Mucosa of descending colon (tissue), 3 donors: ENCODE measurements around the gene ARHGEF6. TPM values are rescaled to one million over a fixed set of nuclear protein-coding genes. Genes with fewer than 3 reads are reported as not detected.
"Not testable (repeated sequence)": the region's sequence is repeated elsewhere in the genome, so short reads cannot be mapped to it uniquely, and the experiment has no call there.

Experiments
- ATAC-seq: fragments of 200-7000 bp; cut with Tn5 transposase; one replicate; pipeline ENCODE4 v1.9.1; 2020; ENCODE audit warnings: mild to moderate bottlenecking, moderate library complexity
- DNase-seq, 3 donors: peaks; one replicate each; pipeline ENCODE4 v3.0.0-alpha.2; 2020
- H3K36me3 ChIP-seq: fragments of 200-600 bp; one replicate; pipeline ENCODE4 v1.8.0; 2021; ENCODE audit warnings: low read depth, mild to moderate bottlenecking
- H3K4me1 ChIP-seq: fragments of 200-600 bp; one replicate; pipeline ENCODE4 v1.8.0; 2021; ENCODE audit warnings: low read depth, mild to moderate bottlenecking
- H3K4me3 ChIP-seq: fragments of 200-600 bp; one replicate; pipeline ENCODE4 v1.8.0; 2021; ENCODE audit warnings: mild to moderate bottlenecking
- H3K9me3 ChIP-seq: fragments of 200-600 bp; one replicate; pipeline ENCODE4 v1.8.0; 2021; ENCODE audit warnings: mild to moderate bottlenecking
- intact Hi-C, 2 donors: fragments of 100-400 bp; cut with DNase I in 1 of 2; cut with micrococcal nuclease in 1 of 2; formaldehyde crosslinking; loops; one replicate each; pipeline versions ENCODE4 v1.11.0 to v1.11.1; 2022; cut with DNase I, micrococcal nuclease
- total RNA-seq, 3 donors: library from RNA; stranded (reverse); fragmentation: NEBNext Ultra II Directional in 2 of 3; extraction: Animal tissue kit (Norgen Biotek cat#: 25700) in 2 of 3; gene quantifications; one replicate each; pipeline versions ENCODE4 v1.2.1 to v1.2.4, GENCODE V29; 2021 to 2023
- TF ChIP-seq, protein P1 (sequence below): fragments of 200-600 bp; IDR thresholded peaks from one replicate; pipeline ENCODE4 v1.8.0; 2022; ENCODE audit warnings: antibody characterized with exemption, mild to moderate bottlenecking
- donor health status: DM: no; HTN: no; CAD: no; lungs with moderate emphysema.
- donor health status: DM: no; HTN: no; CAD: no.
- donor health status: DM: no; HTN: yes; CAD: no.

Gene ARHGEF6
- total RNA-seq, 3 donors from 2014 or later, result 2.8 to 17.2 (median 6.6) TPM

DNA sequence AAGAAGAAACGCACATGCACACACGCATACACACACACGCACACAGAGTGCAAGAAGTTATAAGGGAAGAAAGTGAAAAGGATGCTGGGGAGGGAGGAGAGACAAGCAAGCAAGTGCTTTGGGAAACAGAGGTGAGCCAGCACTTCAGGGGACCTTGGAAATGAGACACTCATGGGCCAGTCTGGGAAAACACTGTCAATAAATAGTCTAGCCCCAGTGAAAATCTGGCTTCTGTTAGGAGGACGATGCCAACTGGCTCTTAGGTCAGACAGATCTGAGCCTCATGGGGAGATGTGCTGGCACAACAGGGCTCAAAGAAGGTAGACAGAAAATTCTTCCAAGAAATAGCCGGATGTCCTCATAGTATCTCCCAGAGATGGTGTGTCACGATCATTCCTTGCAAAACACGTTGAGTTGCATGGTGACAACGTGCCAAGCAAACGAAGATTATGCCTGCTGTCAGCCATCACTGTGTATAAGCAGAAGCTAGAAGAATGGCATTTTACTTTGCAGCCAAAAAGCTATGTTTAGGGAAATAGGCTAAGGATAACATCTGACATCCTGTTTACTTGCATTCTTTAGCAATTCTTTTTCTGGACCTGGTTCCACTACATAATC lies 557 bp upstream of the ARHGEF6 start:
- Histone ChIP-seq H3K4me1 (no peaks in the 10 kb centered on the region), H3K9me3 (no peaks in the 10 kb centered on the region), H3K36me3 (no peaks in the 10 kb centered on the region), H3K4me3 (no peak overlapping the region)
- peak; percentile 38 for ATAC-seq
- no peak for DNase-seq
- TF ChIP-seq, protein P1, sequence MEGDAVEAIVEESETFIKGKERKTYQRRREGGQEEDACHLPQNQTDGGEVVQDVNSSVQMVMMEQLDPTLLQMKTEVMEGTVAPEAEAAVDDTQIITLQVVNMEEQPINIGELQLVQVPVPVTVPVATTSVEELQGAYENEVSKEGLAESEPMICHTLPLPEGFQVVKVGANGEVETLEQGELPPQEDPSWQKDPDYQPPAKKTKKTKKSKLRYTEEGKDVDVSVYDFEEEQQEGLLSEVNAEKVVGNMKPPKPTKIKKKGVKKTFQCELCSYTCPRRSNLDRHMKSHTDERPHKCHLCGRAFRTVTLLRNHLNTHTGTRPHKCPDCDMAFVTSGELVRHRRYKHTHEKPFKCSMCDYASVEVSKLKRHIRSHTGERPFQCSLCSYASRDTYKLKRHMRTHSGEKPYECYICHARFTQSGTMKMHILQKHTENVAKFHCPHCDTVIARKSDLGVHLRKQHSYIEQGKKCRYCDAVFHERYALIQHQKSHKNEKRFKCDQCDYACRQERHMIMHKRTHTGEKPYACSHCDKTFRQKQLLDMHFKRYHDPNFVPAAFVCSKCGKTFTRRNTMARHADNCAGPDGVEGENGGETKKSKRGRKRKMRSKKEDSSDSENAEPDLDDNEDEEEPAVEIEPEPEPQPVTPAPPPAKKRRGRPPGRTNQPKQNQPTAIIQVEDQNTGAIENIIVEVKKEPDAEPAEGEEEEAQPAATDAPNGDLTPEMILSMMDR, result no peak
- intact Hi-C loops, result no loop called here

DNA sequence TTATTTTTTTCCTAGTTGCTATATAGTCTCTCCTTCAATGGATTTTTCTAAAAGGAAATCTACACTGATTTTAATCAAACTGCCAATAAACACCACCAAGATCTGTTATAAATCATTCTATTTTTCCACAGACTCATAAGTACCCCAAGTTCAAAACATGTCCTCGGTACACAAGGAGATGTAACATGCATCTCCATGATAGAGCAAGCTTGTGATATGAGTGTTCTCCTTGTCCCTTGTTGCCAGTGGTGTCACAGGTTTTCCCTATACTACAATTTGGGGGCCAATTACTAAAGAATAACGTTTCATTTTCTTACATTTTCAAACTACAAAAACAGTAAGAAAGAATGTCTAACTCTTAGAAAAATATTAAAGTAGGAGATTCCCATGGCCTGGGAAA lies 491 bp downstream of the ARHGEF6 start:
- intact Hi-C loops, result no loop called here

DNA sequence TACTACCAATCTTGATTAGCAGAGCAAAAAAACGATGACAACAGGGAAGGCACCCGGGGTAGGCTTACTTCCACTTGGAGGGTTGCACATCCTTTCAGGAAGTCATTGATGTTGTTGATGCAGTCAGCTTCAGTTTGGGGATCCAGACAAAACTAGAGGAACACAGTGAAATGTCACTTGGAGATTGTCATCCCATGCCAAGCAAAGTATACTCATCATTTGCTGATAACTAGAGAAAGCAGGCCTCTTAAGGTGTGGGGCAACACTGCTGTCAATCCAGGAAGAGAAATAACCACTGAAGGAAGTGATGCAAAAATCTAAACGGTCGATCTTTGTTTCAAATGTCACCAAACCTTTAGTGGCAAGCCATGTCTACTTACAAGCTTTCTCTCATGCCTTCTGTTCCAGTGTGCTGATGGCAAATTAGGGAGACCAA lies 1.4 kb downstream of the ARHGEF6 start:
- no peak overlapping the region for H3K4me3 ChIP-seq
- H3K9me3 ChIP-seq, result no peaks in the 10 kb centered on the region
- DNase-seq (no peak), ATAC-seq (peak; percentile 51)
- no peaks in the 10 kb centered on the region for H3K36me3 ChIP-seq
- intact Hi-C loops, result no loop called here
- TF ChIP-seq, protein P1, result no peak
- H3K4me1 ChIP-seq, result no peaks in the 10 kb centered on the region

More for the DNA sequence above, 491 bp downstream of the ARHGEF6 start:
- no peaks in the 10 kb centered on the region for H3K4me1 ChIP-seq
- ATAC-seq (no peak), DNase-seq (no peak)
- H3K4me3 ChIP-seq, result no peak overlapping the region
- TF ChIP-seq, protein P1, result no peak
- H3K9me3 ChIP-seq, result no peaks in the 10 kb centered on the region
- H3K36me3 ChIP-seq, result no peaks in the 10 kb centered on the region

DNA sequence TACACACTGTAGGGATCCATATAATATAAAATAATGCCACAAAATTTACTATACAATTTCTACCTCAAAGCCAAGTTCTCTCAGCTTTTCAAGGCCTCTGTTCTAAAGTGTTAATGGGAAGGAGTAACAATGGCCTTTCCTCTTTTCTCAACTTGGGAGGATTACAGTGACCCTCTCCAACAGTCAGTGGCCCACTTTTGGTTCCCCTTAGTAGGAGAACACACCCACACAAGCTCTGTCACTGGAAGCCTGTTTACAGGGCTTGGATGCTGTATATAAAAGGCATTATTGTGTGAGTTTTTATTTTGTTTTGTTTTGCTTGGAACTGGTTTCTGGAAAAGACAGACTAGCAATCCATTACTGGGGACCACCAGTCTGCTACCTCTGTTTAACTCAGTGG lies 1.8 kb downstream of the ARHGEF6 start:
- H3K4me1 ChIP-seq, result no peaks in the 10 kb centered on the region
- intact Hi-C loops, result no loop called here
- TF ChIP-seq, protein P1, result no peak
- no peaks in the 10 kb centered on the region for H3K36me3 ChIP-seq
- no peaks in the 10 kb centered on the region for H3K9me3 ChIP-seq
- H3K4me3 ChIP-seq, result no peak overlapping the region
- no peak for DNase-seq
- ATAC-seq, result no peak

DNA sequence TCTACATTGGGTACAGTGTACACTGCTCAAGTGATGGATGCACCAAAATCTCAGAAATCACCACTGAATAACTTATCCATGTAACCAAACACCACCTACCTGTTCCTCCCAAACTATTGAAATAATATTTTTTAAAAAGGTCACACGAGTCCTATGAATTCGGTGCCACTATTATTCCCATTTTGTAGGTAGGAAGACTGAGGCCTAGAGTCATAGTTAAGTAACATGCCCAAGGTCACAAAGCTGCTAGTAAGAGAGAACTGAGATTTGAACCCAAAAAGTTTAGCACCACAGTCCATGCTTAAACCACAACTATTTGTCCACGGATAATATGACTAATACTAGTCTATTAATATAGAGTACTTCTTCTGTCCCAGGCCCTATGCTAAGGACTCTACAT lies 2.7 kb downstream of the ARHGEF6 start:
- TF ChIP-seq, protein P1, result no peak
- Histone ChIP-seq H3K4me1 (no peaks in the 10 kb centered on the region), H3K4me3 (no peak overlapping the region), H3K9me3 (no peaks in the 10 kb centered on the region), H3K36me3 (no peaks in the 10 kb centered on the region)
- intact Hi-C loops, result no loop called here
- ATAC-seq (no peak), DNase-seq (no peak)

DNA sequence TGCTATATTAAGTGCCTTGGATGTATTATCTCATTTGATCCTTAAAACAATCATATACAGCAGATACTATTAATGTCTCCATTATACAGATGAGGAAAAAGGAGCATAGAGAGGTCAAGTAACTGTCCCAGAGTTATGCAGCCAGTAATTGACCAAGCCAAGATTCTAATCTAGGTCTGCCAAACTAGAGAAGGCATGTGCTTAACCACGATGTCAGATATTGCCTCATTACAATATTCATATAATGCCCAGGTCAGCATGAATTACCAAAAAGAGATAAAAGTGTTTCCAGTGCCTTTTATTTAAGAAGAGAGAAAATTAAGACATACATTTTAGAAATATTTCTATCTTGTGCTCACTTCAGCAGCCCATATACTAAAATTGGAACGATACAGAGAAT lies 7.1 kb downstream of the ARHGEF6 start:
- Histone ChIP-seq H3K4me1 (no peaks in the 10 kb centered on the region), H3K36me3 (no peaks in the 10 kb centered on the region), H3K9me3 (no peaks in the 10 kb centered on the region), H3K4me3 (no peak overlapping the region)
- TF ChIP-seq, protein P1, result no peak
- DNase-seq, result no peak
- intact Hi-C loops, result no loop called here
- no peak for ATAC-seq

DNA sequence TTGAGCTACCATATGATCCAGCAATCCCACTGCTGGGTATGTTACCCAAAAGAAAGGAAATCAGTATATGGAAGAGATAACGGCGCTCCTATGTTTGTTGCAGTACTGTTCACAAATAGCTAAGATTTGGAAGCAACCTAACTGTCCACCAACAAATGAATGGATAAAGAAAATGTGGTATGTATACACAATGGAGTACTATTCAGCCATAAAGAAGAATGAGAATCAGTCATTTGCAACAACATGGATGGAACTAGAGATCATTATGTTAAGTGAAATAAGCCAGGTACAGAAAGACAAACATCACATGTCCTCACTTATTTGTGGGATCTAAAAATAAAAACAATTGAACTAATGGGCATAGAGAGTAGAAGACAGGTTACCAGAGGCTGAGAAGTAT lies 8.9 kb downstream of the ARHGEF6 start:
- intact Hi-C loops, ATAC-seq, H3K9me3 ChIP-seq, DNase-seq, H3K36me3 ChIP-seq, H3K4me1 ChIP-seq, H3K4me3 ChIP-seq: not testable (repeated sequence)
